K562 (cell line): Measurements from ENCODE around the gene IGLL1. TPM values are rescaled to one million over a fixed set of nuclear protein-coding genes. Genes with fewer than 3 reads are reported as not detected.
"Not testable (repeated sequence)": the region's sequence is repeated elsewhere in the genome, so short reads cannot be mapped to it uniquely, and the experiment has no call there.

Source experiments
- ATF1 ChIP-seq, 2 experiments: fragments of 450-650 bp in 1 of 2; IDR thresholded peaks; 2 replicates each; pipeline ENCODE4 v1.6.1; 2016; ENCODE audit warnings: missing compliant biosample characterization in 1 of 2, missing genetic modification characterization in 1 of 2
- CBFA2T3 ChIP-seq: fragments of 450-650 bp; IDR thresholded peaks from 2 replicates; pipeline ENCODE4 v1.6.1; 2017
- CXXC5 ChIP-seq: fragments of 250-450 bp; sonication (Bioruptor Pico); IDR thresholded peaks from 2 replicates; pipeline ENCODE4 v1.8.0; 2022; ENCODE audit warnings: inconsistent platforms, mild to moderate bottlenecking, moderate library complexity
- DDX20 ChIP-seq: fragments of 450-650 bp; IDR thresholded peaks from 2 replicates; pipeline ENCODE4 v1.6.1; 2016; ENCODE audit warnings: missing genetic modification characterization, low read depth, mild to moderate bottlenecking, missing compliant biosample characterization, moderate library complexity
- DPF2 ChIP-seq: fragments of 450-650 bp; IDR thresholded peaks from 2 replicates; pipeline ENCODE4 v1.6.1; 2016
- HDAC2 ChIP-seq: fragments of 450-650 bp; IDR thresholded peaks from 2 replicates; pipeline ENCODE4 v1.6.1; 2016; ENCODE audit warnings: mild to moderate bottlenecking
- KDM1A ChIP-seq, 2 experiments: fragments of 450-650 bp; IDR thresholded peaks; 2 replicates each; pipeline ENCODE4 v1.6.1; 2016; ENCODE audit warnings: mild to moderate bottlenecking in 2 of 2
- MECOM ChIP-seq: fragments of 250-450 bp; sonication (Bioruptor Pico); IDR thresholded peaks from 2 replicates; pipeline ENCODE4 v1.8.0; 2022; ENCODE audit warnings: inconsistent platforms
- MEIS2 ChIP-seq: fragments of 450-650 bp; IDR thresholded peaks from 2 replicates; pipeline ENCODE4 v1.6.1; 2014; ENCODE audit warnings: mild to moderate bottlenecking; ENCODE audit not compliant: partially characterized antibody
- NFRKB ChIP-seq: fragments of 450-650 bp; IDR thresholded peaks from 2 replicates; pipeline ENCODE4 v1.6.1; 2016; ENCODE audit warnings: low read depth
- PTTG1 ChIP-seq: fragments of 450-650 bp; IDR thresholded peaks from 2 replicates; pipeline ENCODE4 v1.6.1; 2016; ENCODE audit warnings: low read depth, mild to moderate bottlenecking, missing genetic modification characterization, missing compliant biosample characterization
- SMAD4 ChIP-seq: fragments of 250-450 bp; sonication (Bioruptor Pico); conservative IDR thresholded peaks from 2 replicates; pipeline ENCODE4 v1.8.0; 2021; ENCODE audit warnings: inconsistent platforms, mild to moderate bottlenecking, moderate library complexity
- SOX6 ChIP-seq: fragments of 450-650 bp; IDR thresholded peaks from 2 replicates; pipeline ENCODE4 v1.6.1; 2014; ENCODE audit warnings: mild to moderate bottlenecking
- TCF3 ChIP-seq: sonication (generic); formaldehyde crosslinking; IDR thresholded peaks from 2 replicates; pipeline ENCODE4 v1.4.0; 2020; ENCODE audit warnings: mild to moderate bottlenecking, missing genetic modification reagents
- TEAD1 ChIP-seq, 2 experiments: fragments of 450-650 bp in 1 of 2; sonication (generic) in 1 of 2; formaldehyde crosslinking; IDR thresholded peaks; 2 replicates each; pipeline versions ENCODE4 v1.4.0 to v1.8.0; 2020 to 2022; ENCODE audit warnings: mild to moderate bottlenecking in 2 of 2, missing genetic modification reagents in 1 of 2
- TEAD4 ChIP-seq, 2 experiments: sonication (generic) in 1 of 2; formaldehyde crosslinking in 1 of 2; IDR thresholded peaks; 2 replicates each; pipeline versions ENCODE4 v1.6.1 to v1.8.0; 2012 to 2022; ENCODE audit warnings: borderline replicate concordance in 1 of 2, inconsistent platforms in 1 of 2, low read length in 1 of 2, mild to moderate bottlenecking in 1 of 2, missing genetic modification reagents in 1 of 2
- TRIM24 ChIP-seq, 2 experiments: fragments of 450-650 bp; IDR thresholded peaks; 2 replicates each; pipeline ENCODE4 v1.6.1; 2016
- ZNF134 ChIP-seq: fragments of 250-450 bp; sonication (Bioruptor Pico); conservative IDR thresholded peaks from 2 replicates; pipeline ENCODE4 v1.4.0; 2020
- ZNF175 ChIP-seq: fragments of 200-800 bp; sonication (Bioruptor generic); IDR thresholded peaks from 2 replicates; pipeline ENCODE4 v1.6.1; 2016; ENCODE audit warnings: low read depth, mild to moderate bottlenecking, missing genetic modification characterization, missing compliant biosample characterization
- ZNF239 ChIP-seq: fragments of 250-450 bp; sonication (Bioruptor Pico); IDR thresholded peaks from 2 replicates; pipeline ENCODE4 v1.4.0; 2020; ENCODE audit warnings: mild to moderate bottlenecking
- ZNF589 ChIP-seq: fragments of 200-800 bp; sonication (Bioruptor generic); IDR thresholded peaks from 2 replicates; pipeline ENCODE4 v1.6.1; 2016; ENCODE audit warnings: low read depth, missing genetic modification characterization, missing compliant biosample characterization
- ZNF644 ChIP-seq: fragments of 200-800 bp; sonication (Bioruptor generic); IDR thresholded peaks from 2 replicates; pipeline ENCODE4 v1.6.1; 2016; ENCODE audit warnings: low read depth, missing genetic modification characterization, missing compliant biosample characterization
- polyA plus RNA-seq, 8 experiments: library from polyadenylated mRNA; depleted of rRNA in 4 of 8; stranded (reverse) in 5 of 8; unstranded in 3 of 8; fragments of >200 nt; fragmentation: Nextera tagmentation in 2 of 8; fragmentation: Illumina TruSeq in 1 of 8; extraction: Ambion mirVana in 2 of 8; extraction: Trizol in 1 of 8; gene quantifications; 2 replicates each; pipeline versions ENCODE4 v1.2.1 to v1.2.3, GENCODE V29; 2011 to 2014; ENCODE audit warnings: inconsistent platforms in 1 of 8, missing spikeins in 1 of 8
- total RNA-seq, 7 experiments: library from RNA; depleted of rRNA in 6 of 7; stranded (reverse); fragments of >200 nt in 6 of 7; fragmentation: Illumina TruSeq in 2 of 7; extraction: Trizol in 2 of 7; gene quantifications; 2 replicates each; pipeline versions ENCODE4 v1.2.1 to v1.2.3, GENCODE V29; 2011 to 2021; ENCODE audit warnings: low replicate concordance in 1 of 7
- TF ChIP-seq, protein P1 (sequence below): fragments of 200-800 bp; sonication (Bioruptor generic); IDR thresholded peaks from 2 replicates; pipeline ENCODE4 v1.6.1; 2017; ENCODE audit warnings: missing genetic modification characterization, missing compliant biosample characterization
- TF ChIP-seq, protein P2 (sequence below): sonication (generic); formaldehyde crosslinking; IDR thresholded peaks from 2 replicates; pipeline ENCODE4 v1.9.0; 2022; ENCODE audit warnings: mild to moderate bottlenecking, missing genetic modification reagents
- TF ChIP-seq, protein P3 (sequence below): fragments of 250-450 bp; sonication (Bioruptor Pico); IDR thresholded peaks from 2 replicates; pipeline ENCODE4 v1.4.0; 2020; ENCODE audit warnings: mild to moderate bottlenecking

Gene IGLL1
- total and polyA plus RNA-seq, 9 of the 15 experiments (the other 6 are each of a cell fraction or from before 2014, with no cell fraction given) = 0.10 to 0.32 (median 0.20) TPM; not detected in 6

DNA sequence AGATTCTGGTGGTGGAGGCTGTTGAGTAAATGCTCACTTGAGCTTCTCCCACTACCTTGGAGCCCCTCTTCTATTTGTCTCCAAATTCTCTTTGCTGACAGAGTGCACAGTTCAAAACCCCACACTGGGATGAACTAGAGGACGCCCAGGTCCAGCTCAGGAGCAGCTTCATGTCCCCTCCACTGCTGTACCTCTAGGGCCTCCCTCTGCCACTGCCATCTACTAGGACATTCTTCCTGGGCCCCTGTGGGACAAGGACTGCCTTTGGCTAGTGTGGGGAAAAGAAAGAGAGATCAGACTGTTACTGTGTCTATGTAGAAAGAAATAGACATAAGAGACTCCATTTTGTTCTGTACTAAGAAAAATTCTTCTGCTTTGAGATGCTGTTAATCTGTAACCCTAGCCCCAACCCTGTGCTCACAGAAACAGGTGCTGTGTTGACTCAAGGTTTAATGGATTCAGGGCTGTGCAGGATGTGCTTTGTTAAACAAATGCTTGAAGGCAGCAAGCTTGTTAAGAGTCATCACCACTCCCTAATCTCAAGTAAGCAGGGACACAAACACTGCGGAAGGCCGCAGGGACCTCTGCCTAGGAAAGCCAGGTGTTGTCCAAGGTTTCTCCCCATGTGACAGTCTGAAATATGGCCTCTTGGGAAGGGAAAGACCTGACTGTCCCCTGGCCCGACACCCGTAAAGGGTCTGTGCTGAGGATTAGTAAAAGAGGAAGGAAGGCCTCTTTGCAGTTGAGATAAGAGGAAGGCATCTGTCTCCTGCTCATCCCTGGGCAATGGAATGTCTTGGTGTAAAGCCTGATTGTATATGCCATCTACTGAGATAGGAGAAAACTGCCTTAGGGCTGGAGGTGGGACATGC lies 44.1 kb downstream of the IGLL1 start (continued):
- TF ChIP-seq TRIM24 (IDR thresholded peaks at IDR 0.05) (0 out of 4 replicates have a peak, but pooled peaks of 1 of the 2 experiments have one; percentile 34), TEAD4 (IDR thresholded peaks at IDR 0.05; ENCODE audit: low read length) (peak; percentile 54; the same call in 1 of the 2 replicates), KDM1A (IDR thresholded peaks at IDR 0.05) (peak; percentile 38 to 60; a peak in 3 of 4 replicates), ZNF644 (tag) (peak; percentile 78; the same call in 1 of the 2 replicates), ZNF239 (CRISPR knock-in tag) (peak; percentile 49; the same call in 1 of the 2 replicates), MECOM (CRISPR knock-in tag) (peak; percentile 94), TEAD1 (CRISPR knock-in tag; IDR thresholded peaks at IDR 0.05) (peak; percentile 7 to 65; a peak in 1 of 4 replicates), CBFA2T3 (peak; percentile 79), MEIS2 (peak; percentile 65), HDAC2 (0 out of 2 replicates have a peak, but pooled peaks have one; percentile 19), ZNF175 (CRISPR knock-in tag) (peak; percentile 82), TCF3 (CRISPR knock-in tag) (peak; percentile 87), ATF1 (tag; IDR thresholded peaks at IDR 0.05) (0 out of 2 replicates have a peak, but pooled peaks have one; percentile 25), SMAD4 (CRISPR knock-in tag) (peak; percentile 87), NFRKB (0 out of 2 replicates have a peak, but pooled peaks have one; percentile 33), PTTG1 (tag) (peak; percentile 86), DDX20 (tag) (peak; percentile 86; the same call in 1 of the 2 replicates), SOX6 (peak; percentile 51), ZNF134 (CRISPR knock-in tag) (0 out of 2 replicates have a peak, but pooled peaks have one; percentile 16), ZNF589 (CRISPR knock-in tag) (peak; percentile 72; the same call in 1 of the 2 replicates), CXXC5 (CRISPR knock-in tag) (peak; percentile 52; the same call in 1 of the 2 replicates), DPF2 (peak; percentile 56; the same call in 1 of the 2 replicates)
- not testable (repeated sequence) for TF ChIP-seq TEAD4 (CRISPR knock-in tag; IDR thresholded peaks at IDR 0.05; ENCODE audit: borderline replicate concordance); ATF1 (CRISPR knock-in tag; IDR thresholded peaks at IDR 0.05)
- TF ChIP-seq, protein P1, sequence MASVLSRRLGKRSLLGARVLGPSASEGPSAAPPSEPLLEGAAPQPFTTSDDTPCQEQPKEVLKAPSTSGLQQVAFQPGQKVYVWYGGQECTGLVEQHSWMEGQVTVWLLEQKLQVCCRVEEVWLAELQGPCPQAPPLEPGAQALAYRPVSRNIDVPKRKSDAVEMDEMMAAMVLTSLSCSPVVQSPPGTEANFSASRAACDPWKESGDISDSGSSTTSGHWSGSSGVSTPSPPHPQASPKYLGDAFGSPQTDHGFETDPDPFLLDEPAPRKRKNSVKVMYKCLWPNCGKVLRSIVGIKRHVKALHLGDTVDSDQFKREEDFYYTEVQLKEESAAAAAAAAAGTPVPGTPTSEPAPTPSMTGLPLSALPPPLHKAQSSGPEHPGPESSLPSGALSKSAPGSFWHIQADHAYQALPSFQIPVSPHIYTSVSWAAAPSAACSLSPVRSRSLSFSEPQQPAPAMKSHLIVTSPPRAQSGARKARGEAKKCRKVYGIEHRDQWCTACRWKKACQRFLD = peak; percentile 85
- TF ChIP-seq, protein P2, sequence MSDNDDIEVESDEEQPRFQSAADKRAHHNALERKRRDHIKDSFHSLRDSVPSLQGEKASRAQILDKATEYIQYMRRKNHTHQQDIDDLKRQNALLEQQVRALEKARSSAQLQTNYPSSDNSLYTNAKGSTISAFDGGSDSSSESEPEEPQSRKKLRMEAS = peak; percentile 61
- TF ChIP-seq, protein P3, sequence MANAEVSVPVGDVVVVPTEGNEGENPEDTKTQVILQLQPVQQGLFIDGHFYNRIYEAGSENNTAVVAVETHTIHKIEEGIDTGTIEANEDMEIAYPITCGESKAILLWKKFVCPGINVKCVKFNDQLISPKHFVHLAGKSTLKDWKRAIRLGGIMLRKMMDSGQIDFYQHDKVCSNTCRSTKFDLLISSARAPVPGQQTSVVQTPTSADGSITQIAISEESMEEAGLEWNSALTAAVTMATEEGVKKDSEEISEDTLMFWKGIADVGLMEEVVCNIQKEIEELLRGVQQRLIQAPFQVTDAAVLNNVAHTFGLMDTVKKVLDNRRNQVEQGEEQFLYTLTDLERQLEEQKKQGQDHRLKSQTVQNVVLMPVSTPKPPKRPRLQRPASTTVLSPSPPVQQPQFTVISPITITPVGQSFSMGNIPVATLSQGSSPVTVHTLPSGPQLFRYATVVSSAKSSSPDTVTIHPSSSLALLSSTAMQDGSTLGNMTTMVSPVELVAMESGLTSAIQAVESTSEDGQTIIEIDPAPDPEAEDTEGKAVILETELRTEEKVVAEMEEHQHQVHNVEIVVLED (CRISPR knock-in tag) = peak; percentile 9; the same call in 1 of the 2 replicates
